ENCODE measurements around the gene OR5A1.

DNA sequence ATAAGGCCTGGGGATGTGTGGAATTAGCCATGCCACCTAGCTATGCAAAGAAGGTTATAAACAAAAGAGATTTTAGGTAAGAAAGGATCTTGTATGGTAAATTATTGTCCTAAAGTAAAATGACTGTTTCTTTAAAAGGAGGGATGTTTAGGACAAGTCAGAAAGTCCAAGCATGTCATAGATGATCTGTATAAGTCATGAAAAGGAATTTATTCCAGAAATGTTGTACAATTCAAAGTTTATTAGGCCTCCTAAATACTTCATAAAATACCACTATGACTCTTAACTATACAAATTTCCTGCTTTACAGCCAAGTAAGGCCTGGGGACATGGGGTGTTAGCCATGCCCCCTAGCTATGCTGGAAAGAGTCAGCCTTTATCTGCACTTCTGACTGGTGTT, 32.7 kb upstream of the OR5A1 start:
- TF ChIP-seq, protein P1, sequence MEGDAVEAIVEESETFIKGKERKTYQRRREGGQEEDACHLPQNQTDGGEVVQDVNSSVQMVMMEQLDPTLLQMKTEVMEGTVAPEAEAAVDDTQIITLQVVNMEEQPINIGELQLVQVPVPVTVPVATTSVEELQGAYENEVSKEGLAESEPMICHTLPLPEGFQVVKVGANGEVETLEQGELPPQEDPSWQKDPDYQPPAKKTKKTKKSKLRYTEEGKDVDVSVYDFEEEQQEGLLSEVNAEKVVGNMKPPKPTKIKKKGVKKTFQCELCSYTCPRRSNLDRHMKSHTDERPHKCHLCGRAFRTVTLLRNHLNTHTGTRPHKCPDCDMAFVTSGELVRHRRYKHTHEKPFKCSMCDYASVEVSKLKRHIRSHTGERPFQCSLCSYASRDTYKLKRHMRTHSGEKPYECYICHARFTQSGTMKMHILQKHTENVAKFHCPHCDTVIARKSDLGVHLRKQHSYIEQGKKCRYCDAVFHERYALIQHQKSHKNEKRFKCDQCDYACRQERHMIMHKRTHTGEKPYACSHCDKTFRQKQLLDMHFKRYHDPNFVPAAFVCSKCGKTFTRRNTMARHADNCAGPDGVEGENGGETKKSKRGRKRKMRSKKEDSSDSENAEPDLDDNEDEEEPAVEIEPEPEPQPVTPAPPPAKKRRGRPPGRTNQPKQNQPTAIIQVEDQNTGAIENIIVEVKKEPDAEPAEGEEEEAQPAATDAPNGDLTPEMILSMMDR (conservative IDR thresholded peaks at IDR 0.05) = no peak
- no peak for TF ChIP-seq ZFX (IDR thresholded peaks at IDR 0.05)

Data from C4-2B (cell line).